HG02763 (cell line): ENCODE measurements around the gene KRT1.

Experiments
- ATAC-seq: cut with Tn5 transposase; IDR thresholded peaks from one replicate; pipeline ENCODE4 v1.9.1; 2021; ENCODE audit warnings: mild to moderate bottlenecking, moderate library complexity; ENCODE audit not compliant: unreplicated experiment

Gene KRT1

GRCh38 chr12:52662918-52663229, 17.3 kb downstream of the KRT1 start:
- ATAC-seq, result no peak

GRCh38 chr12:52662093-52662917, 17.9 kb downstream of the KRT1 start:
- ATAC-seq, result no peak

GRCh38 chr12:52661668-52662067, 18.5 kb downstream of the KRT1 start:
- no peak for ATAC-seq

GRCh38 chr12:52660934-52661499, 19.2 kb downstream of the KRT1 start:
- no peak for ATAC-seq

- no peak for ATAC-seq
Measured at GRCh38 chr12:52659951-52660350, 20.3 kb downstream of the KRT1 start.

- no peak for ATAC-seq
Measured at GRCh38 chr12:52659395-52659794, 20.8 kb downstream of the KRT1 start.

GRCh38 chr12:52658196-52658595, 22.0 kb downstream of the KRT1 start:
- no peak for ATAC-seq

- no peak for ATAC-seq
Measured at GRCh38 chr12:52657250-52657902, 22.8 kb downstream of the KRT1 start.

GRCh38 chr12:52656616-52657015, 23.6 kb downstream of the KRT1 start:
- no peak for ATAC-seq

GRCh38 chr12:52655720-52656124, 24.5 kb downstream of the KRT1 start:
- ATAC-seq, result no peak

- no peak for ATAC-seq
Measured at GRCh38 chr12:52655251-52655650, 25.0 kb downstream of the KRT1 start.

- ATAC-seq, result no peak
Measured at GRCh38 chr12:52651726-52652261, 28.4 kb downstream of the KRT1 start, which contains the start of gene KRT2. KRT2 (minus strand) TSS chr12:52652211; CDS start chr12:52652142, 69 bp downstream.

- ATAC-seq, result no peak
Measured at GRCh38 chr12:52650520-52651081, 29.6 kb downstream of the KRT1 start.

- no peak for ATAC-seq
Measured at GRCh38 chr12:52649066-52649465, 31.1 kb downstream of the KRT1 start.

GRCh38 chr12:52648012-52648550, 32.1 kb downstream of the KRT1 start:
- ATAC-seq, result no peak

- ATAC-seq, result no peak
Measured at GRCh38 chr12:52647601-52648000, 32.6 kb downstream of the KRT1 start.

GRCh38 chr12:52646613-52647012, 33.6 kb downstream of the KRT1 start:
- ATAC-seq, result no peak

GRCh38 chr12:52645982-52646381, 34.2 kb downstream of the KRT1 start:
- ATAC-seq, result no peak

GRCh38 chr12:52645120-52645761, 35.0 kb downstream of the KRT1 start:
- no peak for ATAC-seq

GRCh38 chr12:52644078-52644415, 36.2 kb downstream of the KRT1 start:
- ATAC-seq, result no peak
